Activated gamma-delta T cell treated with Interleukin-2 at 50 U/mL for 16 hours (primary cell): ENCODE results near the gene RANGAP1.

Source experiments
- DNase-seq: peaks from one replicate; pipeline ENCODE4 v3.0.0-alpha.2; 2020

Gene RANGAP1

GRCh38 chr22:41231369-41231768, 54.6 kb downstream of the RANGAP1 start:
- no peak for DNase-seq

GRCh38 chr22:41230401-41230785, 55.6 kb downstream of the RANGAP1 start:
- no peak for DNase-seq

GRCh38 chr22:41229730-41230400, 56.1 kb downstream of the RANGAP1 start:
- no peak for DNase-seq

DNA sequence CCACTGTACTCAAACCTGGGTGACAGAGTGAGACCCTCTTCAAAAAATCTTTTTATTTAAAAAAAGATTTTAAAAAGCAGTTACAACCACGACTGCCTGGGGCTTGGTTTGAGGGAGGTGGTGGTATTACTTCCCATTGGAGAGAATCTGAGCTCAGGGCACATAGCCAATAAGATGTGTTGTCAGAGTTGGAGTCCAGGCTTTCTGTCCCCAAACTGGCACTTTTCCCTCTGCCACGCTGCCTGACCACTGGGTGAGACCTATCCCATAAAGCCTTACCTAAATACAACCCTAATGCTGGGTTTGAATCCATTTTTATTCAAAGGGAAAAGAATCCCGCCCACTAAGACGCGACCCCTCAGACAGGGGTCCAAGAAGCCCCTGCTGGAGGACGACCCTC, 56.8 kb downstream of the RANGAP1 start:
- no peak for DNase-seq

GRCh38 chr22:41226723-41227655, 59.0 kb downstream of the RANGAP1 start:
- DNase-seq: no peak

DNA sequence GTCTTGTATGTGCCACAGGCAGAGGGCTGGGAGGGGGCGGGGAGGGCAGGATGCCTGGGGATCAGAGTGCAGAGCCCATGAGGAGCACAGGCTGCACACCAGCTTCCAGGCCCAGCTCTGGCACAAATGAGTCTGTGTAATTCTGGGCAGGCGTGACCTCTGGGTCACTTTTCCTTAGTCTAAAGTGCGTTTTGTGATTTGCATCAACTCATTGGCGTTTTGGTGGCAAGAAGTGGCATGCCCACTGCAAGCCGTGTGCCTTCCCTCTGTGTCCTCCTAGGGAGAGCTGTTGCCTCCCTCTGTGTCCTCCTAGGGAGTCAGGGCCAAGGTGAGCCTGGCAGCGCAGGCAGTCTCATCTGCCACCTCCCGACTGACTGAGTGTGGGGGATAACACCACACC, 62.5 kb downstream of the RANGAP1 start:
- no peak for DNase-seq

DNA sequence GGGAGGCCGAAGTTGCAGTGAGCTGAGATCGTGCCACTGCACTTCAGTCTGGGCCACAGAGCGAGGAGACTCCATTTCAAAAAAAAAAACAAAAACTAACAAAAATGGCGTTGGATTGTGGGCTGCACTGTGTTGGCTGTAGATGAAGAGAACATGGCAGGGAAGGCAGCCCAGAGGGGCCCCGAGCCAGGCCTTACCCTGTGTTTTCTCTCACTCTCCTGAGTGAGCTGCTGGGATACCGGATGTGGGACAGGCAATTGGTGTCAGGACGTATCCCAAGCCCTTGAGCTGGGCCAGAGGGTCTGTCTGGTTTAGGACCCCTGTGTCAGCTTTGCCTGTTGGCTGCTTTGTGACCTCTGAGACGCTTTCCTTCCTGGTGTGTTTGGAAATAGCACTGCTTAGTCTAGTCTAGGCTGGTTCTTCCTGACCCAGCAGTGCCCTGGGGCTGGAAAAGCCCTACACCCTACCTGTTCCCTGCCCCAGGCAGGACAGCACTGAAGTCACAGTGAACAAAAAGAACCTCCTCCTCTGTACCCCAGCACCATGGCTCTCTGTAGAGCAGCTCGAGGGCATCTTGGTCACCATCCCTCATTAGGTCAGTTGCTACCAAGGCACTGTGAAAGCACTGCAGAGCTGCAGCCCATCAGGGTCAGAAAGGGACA, 63.0 kb downstream of the RANGAP1 start:
- no peak for DNase-seq

- no peak for DNase-seq
Observed at GRCh38 chr22:41217553-41218157, 68.3 kb downstream of the RANGAP1 start.

DNA sequence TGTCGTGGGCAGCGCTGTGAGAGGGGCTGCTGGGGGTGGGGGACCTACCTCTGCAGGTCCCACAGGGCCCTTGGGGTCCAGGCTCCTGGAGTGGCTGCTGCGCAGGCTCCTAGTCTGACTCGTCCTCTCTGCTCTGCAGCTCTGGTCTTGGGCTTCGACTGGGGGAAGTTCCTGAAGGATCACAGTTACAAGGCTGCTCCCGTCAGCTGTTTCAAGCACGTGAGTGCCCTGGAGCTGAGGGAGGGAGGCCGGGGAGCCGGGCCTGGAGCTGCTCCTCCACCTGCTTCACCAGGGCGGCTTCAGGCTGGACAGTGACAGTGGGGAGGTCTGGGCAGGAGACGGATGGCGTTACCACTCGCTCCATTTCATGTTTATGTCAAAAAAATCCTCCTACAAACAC, 69.0 kb downstream of the RANGAP1 start:
- no peak for DNase-seq

DNA sequence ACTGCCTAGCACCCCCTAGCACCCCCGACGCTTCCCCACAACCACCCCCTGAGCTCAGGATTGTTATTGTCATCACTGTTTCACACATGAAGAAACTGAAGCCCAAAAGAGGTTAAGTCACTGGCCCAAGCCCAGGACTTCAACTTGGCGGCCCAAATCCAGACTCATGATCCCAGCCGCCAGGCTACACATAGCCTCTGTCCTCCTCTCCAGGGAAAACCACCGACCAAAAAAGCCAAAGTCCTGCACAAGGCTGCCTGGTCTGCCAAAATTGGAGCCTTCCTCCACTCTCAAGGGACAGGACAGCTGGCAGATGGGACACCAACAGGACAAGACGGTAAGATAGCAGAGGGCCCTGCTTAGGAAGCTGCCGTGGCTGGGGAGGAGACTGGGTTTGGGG, 70.1 kb downstream of the RANGAP1 start:
- no peak for DNase-seq

GRCh38 chr22:41215409-41215808, 70.6 kb downstream of the RANGAP1 start:
- DNase-seq: no peak

DNA sequence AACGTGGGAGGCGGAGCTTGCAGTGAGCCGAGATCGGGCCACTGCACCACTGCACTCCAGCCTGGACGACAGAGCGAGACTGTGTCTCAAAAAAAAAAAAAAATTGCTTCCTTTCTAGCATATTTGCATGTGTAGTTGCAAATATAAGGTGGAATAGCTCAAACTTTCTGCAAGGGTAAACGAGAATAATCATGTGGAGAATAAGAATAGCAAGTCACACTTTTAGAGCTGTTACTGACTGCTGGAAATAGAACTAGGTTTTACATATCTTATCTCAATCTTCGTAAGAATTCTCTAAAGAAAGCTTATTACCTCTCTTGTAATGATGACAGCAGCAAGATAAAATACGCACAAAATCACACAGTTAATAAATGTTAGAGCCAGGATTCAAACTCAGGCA, 79.3 kb downstream of the RANGAP1 start:
- no peak for DNase-seq

- peak; percentile 98 for DNase-seq
Observed at GRCh38 chr22:41204992-41205900, 80.7 kb downstream of the RANGAP1 start, which contains the start of gene L3MBTL2. L3MBTL2 (plus strand) TSS chr22:41205312; CDS start chr22:41205363, 51 bp downstream.

DNA sequence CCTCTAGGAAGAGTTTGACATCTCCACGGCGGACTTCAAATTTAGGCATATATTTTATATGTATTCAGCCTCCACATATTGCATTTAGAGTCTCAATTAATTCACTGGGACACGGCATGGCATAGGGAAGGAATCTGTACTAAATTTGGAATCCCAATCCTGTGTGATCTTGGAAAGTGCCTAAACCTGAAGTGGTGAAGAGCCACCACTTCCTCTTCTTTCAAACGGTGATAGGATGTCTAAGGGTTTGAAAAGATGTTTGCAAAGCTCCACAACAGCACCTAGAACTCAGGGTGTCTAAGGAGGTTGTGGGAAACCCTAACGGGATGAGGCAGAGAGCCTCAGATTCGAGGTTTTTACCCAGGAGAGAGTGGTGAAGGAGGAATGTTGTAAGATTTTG, 81.9 kb downstream of the RANGAP1 start:
- no peak for DNase-seq

DNA sequence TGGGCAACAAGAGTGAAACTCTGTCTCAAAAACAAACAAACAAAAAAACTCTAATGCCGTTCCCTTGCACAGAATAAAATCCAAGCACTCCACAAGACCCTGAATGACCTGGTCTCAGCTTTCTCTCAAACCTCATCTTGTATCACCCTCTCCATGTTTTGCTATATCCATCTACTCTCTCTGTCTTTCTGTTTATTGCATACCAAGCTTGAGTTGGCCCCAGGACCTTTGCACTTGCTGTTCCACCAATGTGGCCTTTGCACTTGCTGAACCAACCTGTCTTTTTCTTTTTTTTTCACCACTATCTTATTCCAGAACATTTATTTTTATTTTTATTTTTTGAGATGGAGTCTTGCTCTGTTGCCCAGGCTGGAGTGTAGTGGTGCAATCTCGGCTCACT, 82.9 kb downstream of the RANGAP1 start:
- DNase-seq: no peak

DNA sequence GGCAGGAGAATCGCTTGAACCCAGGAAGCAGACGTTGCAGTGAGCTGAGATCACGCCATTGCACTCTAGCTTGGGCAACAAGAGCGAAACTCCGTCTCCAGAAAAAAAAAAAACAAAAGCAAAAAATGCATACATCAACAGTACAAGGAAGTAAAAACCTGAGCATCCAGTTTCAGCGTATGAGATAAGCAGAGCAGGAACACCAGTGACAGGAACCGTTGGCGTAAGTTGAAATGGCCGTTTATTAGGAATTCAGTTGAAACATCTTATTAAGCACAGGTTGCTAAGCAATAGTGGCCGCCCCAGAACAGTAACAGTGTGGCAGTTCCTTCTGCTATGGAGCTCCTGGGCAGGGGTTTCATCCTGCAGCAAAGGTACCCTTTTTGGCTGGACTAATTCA, 84.8 kb downstream of the RANGAP1 start:
- DNase-seq: no peak

- peak; percentile 33 for DNase-seq
Observed at GRCh38 chr22:41198027-41198580, 87.9 kb downstream of the RANGAP1 start.

DNA sequence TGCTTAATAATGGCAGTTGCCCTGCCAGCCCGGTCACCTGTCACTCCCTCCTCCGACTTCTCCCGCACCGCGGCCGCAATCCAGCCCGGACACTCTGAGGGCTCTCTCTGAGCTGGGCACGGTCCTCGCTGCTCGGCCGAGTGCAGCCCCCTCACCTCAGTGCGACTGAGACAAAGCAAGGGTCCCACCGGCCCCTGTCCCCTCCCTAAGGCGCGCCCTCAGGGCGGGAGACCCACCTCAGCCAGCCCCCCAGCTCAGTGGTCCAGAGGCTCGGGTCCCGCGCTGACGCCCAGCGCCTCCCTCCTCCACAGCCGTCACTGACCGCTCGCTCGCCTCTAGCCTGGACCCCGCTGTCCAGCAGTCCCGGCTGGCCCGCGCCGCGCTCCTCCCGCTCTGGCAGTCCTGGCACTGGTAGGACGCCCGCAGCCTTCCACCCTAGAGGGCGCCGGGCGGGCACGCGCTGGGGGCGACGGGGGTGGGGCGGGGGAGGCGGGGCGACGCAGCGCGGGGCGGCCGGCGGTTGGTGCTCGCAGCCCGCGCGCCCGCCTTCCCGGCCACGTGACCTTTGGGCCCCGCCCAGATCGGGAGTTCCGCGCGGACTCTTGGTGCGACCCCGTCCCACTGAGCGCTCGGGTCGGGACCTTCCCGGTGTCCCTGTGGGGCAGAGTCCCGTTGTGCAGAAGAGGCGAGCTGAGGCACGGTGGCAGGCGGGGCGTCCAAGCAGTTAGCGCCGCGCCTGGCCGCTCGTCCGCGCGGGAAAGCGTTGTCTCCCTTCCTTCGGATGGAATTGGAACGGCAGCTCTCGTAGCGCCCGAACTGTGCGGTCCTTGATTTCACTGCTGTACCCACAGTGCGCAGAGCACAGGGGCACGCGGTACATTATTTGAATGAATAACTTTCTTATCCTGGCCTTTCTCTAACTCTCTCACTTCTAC, 88.7 kb downstream of the RANGAP1 start:
- DNase-seq: peak; percentile 81
